ENCODE measurements around the gene OPN4. TPM values are rescaled to one million over a fixed set of nuclear protein-coding genes. Genes with fewer than 3 reads are reported as not detected.

OPN4 gene, protein sequence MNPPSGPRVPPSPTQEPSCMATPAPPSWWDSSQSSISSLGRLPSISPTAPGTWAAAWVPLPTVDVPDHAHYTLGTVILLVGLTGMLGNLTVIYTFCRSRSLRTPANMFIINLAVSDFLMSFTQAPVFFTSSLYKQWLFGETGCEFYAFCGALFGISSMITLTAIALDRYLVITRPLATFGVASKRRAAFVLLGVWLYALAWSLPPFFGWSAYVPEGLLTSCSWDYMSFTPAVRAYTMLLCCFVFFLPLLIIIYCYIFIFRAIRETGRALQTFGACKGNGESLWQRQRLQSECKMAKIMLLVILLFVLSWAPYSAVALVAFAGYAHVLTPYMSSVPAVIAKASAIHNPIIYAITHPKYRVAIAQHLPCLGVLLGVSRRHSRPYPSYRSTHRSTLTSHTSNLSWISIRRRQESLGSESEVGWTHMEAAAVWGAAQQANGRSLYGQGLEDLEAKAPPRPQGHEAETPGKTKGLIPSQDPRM
- not detected in 5 replicates for total RNA-seq (2022; extraction: Qiagen RNA extraction)

DNA sequence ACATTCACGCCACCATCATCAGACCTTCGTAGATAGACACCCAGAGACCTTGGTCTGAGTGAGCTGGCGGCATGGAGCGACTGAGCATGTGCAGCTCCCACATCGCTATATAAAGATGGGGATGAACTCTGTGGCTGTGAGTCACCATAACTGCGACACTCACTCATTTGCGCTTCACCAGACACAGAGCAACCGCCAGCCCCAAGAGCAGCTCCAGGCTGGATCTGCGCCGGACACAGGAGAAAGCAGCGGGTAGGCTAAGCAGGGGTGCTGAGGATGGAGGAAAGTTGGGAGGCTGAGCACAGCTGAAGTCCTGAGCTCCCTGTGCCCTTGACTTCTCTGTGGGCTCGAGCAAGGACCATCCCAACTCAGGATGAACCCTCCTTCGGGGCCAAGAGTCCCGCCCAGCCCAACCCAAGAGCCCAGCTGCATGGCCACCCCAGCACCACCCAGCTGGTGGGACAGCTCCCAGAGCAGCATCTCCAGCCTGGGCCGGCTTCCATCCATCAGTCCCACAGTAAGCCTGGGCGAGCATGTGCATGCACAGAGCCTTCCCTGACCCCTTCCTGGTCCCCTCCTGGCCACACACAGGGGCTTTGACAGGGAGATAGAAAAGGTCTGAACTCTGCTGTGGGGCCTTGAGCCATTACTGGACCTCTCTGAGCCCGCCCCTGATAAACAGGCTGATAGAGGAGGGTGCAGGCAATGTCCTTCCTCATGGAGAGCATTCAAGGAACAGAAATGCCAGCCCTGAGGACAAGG, at the start of gene OPN4:
Gene OPN4 (plus strand): TSS at position 137 of the 762 bp plus-strand sequence. CDS start 237 bp downstream, at position 374.

DNA sequence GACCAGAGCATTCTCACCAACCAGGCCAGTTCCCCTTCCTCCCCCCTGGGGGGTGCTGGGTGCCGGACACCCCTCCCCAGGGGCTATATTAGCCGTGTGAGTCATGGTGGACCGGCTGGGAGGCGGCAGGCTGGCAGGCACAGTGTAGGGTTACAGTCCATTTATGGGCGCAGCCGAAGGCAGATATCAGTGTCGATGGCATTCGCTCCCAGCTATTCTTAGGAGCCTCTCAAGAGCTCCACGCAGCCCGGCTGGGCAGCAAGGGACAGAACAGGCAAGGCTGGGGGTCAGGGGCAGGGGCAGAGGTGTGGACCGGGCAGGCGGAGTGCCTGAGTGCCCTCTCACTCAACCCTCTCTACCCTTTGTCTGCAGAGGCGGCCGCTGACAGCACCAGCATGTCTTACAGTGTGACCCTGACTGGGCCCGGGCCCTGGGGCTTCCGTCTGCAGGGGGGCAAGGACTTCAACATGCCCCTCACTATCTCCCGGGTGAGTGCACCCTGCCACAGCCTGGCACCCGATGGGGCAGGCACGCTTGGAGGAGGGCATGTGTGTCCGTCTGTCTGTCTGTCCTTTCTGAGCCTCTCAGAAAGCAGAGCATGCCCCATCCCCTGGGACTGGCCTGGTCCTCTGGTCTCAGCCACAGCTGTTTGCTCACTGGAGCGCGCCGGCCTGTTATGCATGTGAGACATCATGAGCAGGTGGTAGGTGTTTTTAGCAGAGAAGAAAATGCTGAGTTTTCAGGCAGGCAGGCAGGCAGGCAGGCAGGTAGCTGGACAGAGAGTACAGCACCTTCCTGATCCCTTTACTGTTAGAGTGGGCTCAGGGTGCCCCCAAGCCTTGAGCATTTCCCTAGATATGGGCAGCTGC, 14.2 kb downstream of the OPN4 start, which contains the start of gene LDB3:
Gene LDB3 (plus strand): TSS at position 215 of the 869 bp plus-strand sequence. CDS start 181 bp downstream, at position 396.

Other genes starting within 250 kb of the OPN4 start
- gene WAPL, start 132.8 kb upstream of the OPN4 start, total RNA-seq (2022; extraction: Qiagen RNA extraction): 12.7 to 17.3 TPM (median 14.3 TPM) in 5 replicates
- 0.08 to 0.24 TPM (median 0.16 TPM) in 5 replicates for gene LDB3, start 14.0 kb downstream of the OPN4 start, total RNA-seq (2022; extraction: Qiagen RNA extraction)
- 18.7 to 28.6 TPM (median 23.1 TPM) in 5 replicates for gene BMPR1A, start 102.1 kb downstream of the OPN4 start, total RNA-seq (2022; extraction: Qiagen RNA extraction)